Astrocyte of the hippocampus (primary cell): ENCODE measurements around the gene SEMA3C.

Experiments
- DNase-seq: peaks from one replicate; pipeline ENCODE4 v3.0.0; 2011; ENCODE audit warnings: low read depth, low spot score

The SEMA3C gene

DNA sequence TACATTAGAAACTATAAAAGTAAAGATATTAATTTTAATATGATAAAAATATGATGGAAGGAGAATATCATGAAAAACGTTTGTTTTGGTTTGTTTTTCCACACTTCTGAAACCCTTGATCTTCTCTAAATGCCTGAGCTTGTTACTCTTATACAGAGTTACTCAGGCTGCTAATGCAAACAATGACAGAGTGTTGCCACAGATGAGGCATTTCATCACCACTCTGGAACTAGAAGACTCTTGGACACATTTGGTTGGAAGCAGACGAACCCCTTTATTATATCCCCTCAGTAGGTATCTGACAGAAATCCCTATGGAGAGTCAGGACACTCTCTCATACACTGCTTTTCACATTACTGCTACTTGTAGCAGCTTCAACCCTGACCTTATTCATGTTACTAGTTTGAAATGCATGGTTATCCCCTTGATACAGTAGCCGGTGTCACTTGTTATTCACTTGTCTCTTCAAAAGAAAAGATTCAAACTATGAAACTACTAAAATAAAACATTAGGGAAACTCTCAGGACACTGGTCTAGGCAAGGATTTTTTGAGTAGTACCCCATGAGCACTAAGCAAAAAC lies 66.9 kb downstream of the SEMA3C start:
- peak; percentile 55 for DNase-seq

DNA sequence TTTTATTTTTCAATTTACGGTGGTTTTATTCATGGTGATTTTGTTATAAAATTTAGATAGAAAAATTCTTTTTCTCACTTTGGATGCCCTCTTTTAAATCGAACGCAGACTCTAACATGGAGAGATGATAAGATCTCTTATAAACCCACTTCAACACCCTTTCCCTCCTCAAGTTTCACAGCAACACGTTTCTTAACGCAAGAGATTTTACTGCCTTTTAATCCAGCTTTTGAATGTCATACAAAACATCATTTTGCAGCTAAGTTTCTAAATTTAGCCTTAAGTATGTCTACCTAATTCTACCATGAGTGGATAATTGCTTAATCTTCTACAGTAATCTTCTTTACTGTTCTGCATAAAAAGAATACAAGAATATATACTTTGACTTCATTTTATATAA lies 70.0 kb downstream of the SEMA3C start:
- DNase-seq: no peak

- no peak for DNase-seq
These were observed 71.0 kb downstream of the SEMA3C start for GRCh38 chr7:80847895-80848294.

GRCh38 chr7:80847027-80847426 lies 71.8 kb downstream of the SEMA3C start:
- no peak for DNase-seq

- DNase-seq: no peak
These were observed 73.9 kb downstream of the SEMA3C start for GRCh38 chr7:80844916-80845315.

DNA sequence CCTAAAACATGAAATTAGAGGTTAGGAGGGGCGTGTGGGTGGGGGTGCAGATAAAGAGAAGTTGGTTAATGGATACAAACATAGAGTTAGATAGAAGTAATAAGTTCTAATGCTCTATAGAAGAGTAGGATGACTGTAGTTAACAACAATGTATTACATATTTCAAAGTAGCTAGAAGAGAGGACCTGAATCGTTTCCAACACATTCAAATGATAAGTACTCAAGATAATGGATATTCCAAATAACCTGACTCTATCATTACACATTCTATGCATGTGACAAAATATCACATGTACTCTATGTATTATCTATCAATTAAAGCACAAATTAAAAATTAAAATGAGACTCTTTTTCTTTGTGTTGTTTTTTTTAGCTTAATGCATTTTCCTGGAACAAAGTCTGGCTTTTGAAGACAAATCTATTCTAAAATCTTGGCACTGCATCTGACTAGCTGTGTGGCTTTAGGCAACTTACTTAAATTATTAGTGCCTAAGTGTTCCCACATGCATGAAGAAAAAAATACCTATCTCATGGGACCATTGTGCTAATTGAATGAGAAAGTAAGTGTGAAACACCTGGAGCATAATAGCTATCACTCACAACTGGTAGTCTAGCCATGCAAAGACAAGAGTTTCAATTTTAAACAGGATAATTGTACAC lies 75.7 kb downstream of the SEMA3C start:
- DNase-seq: no peak

GRCh38 chr7:80842022-80842790 lies 76.6 kb downstream of the SEMA3C start:
- DNase-seq: no peak

DNA sequence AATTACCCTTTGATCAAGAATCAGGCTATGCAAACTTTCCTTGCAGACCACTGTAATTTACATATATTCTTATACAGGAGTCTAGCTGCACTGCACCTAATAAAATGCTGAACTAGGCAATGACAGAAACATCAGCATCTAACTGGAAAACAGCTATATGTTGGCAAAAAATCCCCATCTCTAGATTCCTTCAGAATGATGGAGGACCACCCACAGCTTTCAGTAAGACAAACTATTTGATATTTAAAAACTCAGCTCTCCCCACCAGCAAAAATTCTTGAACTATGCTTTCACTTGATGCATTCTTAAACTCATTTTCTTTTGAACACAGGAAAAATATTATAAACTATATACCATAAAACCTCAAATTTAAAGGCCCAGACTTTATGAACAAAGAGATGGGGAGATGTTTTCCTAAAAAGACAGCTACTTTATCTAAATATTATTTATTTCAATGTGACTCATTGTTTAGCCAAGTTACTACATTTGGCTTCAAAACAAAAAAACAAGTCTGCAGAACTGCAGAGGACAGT lies 77.4 kb downstream of the SEMA3C start:
- DNase-seq: no peak

DNA sequence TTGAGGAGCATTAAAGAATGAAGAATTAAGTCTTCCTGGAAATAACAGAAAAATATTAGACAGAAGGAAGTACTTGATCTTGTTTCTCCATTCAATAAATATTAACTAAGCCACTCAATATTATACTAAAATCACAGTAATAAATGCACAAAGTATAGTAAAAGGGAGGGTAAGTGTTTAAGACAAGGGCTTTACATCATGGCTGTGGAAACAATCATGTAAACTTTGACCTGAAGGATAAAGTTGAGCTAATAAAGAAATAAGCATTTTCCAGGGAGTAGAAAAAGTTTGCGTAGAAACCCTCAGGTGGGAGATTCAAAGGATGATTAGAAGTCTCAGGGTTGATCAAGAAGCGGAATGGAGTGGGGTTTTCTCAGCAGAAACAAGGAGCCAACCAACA lies 78.2 kb downstream of the SEMA3C start:
- no peak for DNase-seq

DNA sequence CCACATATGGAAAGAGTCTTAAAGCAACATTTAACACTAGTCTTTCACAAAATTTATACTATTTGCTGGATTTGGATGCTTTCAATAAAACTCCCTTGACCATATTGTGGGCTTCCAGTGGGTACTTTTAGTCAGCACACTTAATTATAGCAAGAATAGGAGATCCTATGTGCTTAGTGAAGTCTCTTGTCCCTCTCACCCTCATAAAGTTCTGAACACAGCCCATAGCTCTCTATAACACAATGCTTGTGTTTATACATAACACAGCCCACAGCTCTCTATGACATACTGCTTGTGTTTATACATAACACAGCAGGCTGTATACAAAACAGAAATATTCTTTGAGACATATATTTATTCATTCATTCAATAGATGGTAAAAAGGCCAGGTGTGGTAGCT lies 79.0 kb downstream of the SEMA3C start:
- DNase-seq: no peak

DNA sequence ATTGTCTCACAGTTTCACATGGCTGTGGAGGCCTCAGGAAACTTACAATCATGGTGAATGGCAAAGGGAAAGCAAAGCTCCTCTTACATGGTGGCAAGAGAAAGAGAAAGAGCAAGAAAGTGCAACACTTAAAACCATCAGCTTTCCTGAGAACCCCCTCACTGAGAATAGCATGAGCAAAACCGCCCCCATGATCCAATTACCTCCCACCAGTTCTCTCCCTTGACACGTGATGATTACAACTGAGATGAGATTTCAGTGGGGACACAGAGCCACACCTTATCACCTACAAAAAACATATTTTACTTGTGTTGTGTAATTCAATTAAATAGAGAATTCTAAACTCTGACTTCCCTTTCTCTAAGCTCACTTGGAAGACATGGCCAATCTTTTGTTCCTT lies 80.2 kb downstream of the SEMA3C start:
- DNase-seq: no peak

DNA sequence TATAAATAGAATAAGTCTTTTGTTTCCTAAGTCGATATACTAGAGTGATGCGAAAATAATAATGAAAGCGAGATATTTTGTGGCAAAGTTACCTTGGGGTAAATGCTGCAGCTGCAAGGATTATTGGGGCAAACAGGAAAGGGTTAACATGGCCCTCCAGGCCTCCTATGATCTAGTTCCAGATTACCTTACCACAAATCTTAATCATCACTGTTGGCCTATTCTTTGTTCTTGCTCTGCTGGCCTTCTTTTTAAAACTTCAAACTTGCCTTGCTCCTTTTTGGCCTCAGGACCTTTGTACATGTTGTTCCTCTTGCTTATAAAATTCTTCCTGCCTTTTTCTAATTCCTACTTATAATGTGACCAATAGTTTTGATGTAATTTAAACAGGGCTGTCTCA lies 81.5 kb downstream of the SEMA3C start:
- no peak for DNase-seq

GRCh38 chr7:80835251-80835650 lies 83.6 kb downstream of the SEMA3C start:
- no peak for DNase-seq

GRCh38 chr7:80833289-80834268 lies 85.3 kb downstream of the SEMA3C start:
- DNase-seq: peak; percentile 71

GRCh38 chr7:80832006-80832405 lies 86.8 kb downstream of the SEMA3C start:
- no peak for DNase-seq

DNA sequence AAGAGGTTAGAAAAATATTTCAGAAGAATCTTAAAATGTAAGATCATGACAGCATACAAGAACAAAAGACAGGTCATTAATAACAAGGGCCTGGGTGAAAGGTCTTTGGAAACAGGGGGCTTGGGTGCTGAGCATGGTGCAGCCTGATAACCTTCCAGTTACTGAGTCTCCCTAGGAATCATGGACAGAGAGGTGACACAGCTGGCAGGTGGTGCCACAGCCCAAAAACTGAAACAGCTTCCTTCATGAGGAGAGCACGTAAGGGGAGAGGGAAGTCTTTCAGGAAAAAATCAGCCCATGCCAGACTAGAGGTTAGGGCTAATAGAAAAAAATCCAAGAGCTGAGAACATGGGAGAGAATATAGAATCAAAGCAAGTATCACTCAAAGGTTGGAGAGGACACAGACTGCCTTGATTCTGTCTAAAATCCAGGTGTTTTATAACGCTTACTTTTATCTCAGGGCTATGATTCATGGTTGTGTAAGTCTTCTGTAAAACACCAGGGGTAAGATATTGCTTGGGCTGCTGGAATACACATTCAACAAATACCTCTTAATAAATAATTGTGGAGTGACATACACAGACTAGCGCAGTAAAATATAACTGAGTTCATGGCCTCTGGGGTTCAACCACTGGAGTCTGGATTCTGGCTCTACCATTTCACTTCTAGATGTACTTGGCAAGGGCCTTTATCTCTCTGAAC lies 88.1 kb downstream of the SEMA3C start:
- no peak for DNase-seq

DNA sequence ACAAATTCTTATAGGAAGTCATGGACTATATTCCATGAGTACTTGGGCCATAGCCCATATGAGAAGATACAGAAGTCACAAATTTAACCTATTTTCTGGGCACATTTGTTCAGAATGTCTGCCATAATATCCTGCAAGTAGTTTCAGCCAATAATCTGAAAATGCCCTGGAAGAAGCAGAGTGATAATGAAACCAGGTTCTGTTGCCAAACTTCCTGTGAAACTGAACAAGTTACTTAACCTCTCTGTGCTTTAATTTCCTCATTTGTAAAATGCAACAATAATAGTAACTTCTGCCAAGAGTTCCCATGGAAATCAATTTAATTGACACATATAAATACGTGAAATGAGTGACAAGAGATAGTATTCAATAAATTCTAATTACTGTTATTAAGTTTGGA lies 88.8 kb downstream of the SEMA3C start:
- no peak for DNase-seq

GRCh38 chr7:80829527-80829926 lies 89.3 kb downstream of the SEMA3C start:
- DNase-seq: no peak

DNA sequence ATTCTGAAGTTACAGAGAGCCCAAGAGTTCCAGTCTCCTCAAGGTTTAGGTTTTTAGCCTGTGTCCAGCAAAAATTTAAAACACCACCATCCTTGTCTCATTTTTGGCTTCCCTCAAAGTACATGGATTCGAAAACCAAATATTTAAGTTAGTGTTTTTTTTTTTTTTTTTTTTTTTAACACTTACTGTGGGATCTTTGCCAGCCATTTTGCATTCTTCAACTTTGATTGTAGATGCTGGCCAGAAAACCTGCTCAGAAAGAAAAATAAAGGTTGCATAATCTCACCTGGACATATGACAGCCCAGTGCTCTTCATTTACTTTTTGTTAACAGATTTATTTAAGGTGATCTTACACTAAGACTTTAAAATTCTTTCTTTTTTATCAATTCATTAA lies 91.6 kb downstream of the SEMA3C start:
- no peak for DNase-seq

GRCh38 chr7:80826520-80827238 lies 92.2 kb downstream of the SEMA3C start:
- peak; percentile 89 for DNase-seq
